Measurements from ENCODE around the gene AAGAB.
A peak's percentile ranks its signal among the peaks of the same experiment; 100 is the strongest.

AAGAB gene

DNA sequence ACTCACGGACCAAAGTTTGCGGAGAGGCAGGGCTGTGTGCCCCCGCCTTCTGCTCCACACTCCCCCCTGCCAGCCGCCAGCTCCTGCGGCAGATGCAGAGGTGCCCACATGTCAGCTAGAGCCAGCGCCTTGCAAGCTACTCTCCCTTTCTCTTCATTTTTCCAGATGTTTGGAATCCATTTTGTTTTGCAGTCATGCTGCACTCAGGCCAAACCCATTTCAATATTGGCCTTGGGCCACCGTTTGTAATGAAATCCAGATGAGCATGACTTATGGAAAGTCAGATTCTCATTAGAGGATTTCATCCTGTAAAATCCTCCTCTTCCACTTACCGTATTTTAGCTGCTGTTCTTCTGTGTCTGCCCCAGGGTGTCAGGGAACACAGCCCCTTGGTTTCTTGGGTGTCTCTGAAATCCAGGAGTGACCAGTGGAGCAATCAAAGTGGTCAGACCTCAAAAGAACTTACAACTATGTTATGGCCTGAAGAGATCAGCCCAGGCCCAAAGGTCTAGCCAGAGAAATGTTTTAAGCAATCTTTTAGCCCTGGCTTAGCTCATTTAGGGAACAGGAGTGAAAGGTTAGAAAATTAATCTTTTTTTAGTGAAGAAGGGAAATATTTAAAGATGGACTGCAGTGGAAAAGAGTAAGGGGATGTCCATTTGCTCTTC is 65.8 kb downstream of the AAGAB start:
- no peak for DNase-seq (ENCODE audit: low spot score)

DNA sequence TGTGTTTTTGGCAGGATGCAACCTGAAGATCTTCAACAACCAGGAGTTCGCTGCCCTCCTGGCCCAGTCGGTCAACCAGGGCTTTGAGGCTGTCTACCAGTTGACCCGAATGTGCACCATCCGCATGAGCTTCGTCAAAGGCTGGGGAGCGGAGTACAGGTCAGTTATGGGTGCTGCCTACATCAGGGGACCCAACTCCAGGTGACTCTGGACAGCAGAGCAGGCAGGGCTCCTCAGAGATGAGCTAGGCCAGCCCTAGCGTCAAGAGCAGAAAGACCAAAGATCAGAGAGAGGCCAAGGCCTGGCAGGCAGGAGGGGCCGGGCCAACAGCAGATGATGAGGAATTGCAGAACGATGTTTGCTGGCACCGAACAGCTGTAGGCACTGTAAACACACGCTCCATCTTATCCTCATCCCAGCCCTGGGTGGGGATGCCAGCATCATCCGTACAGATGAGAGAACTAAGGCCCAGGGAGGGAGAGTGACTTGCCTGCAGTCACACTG is 67.1 kb downstream of the AAGAB start:
- DNase-seq (ENCODE audit: low spot score) = no peak

DNA sequence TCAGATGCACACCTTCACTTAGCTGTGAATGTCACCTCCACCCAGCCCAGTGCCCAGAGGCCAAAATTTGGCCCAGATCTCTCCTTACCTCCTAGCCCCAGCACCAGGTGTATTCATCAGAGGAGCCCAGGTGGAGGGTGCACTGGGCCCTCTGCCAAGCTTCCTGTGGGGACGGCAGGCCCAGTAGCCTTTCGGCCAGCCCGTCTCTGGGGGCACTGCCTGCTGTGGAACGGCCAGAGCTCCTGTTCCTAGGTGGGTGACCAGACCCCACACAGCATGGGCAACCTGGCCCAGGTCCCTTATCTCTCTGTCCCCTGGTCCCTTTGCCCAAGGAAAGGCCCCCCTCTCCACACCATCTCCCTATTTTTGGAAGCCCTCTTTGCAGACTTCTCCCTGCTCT is 67.8 kb downstream of the AAGAB start:
- no peak for DNase-seq (ENCODE audit: low spot score)

DNA sequence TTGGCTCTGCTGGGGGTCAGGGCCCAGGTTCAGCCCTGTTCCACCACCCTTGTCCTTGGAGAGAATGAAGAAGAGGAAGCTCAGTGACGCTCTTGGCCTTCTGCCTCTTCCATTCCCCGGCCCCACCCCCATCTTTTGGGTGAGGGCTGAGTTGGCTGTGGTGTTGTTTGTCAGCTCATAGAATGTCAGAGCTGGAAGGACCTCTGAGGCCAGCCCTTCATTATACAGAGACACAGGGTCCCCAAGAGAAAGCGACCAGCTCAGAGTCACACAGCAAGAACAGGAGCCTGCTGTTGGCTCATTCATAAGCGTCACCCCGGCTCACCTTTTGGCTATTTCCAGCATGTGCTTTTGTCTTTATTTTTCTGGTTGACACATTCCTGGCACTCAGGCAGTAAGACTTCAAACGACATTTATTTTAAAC is 68.2 kb downstream of the AAGAB start:
- DNase-seq (ENCODE audit: low spot score) = no peak

DNA sequence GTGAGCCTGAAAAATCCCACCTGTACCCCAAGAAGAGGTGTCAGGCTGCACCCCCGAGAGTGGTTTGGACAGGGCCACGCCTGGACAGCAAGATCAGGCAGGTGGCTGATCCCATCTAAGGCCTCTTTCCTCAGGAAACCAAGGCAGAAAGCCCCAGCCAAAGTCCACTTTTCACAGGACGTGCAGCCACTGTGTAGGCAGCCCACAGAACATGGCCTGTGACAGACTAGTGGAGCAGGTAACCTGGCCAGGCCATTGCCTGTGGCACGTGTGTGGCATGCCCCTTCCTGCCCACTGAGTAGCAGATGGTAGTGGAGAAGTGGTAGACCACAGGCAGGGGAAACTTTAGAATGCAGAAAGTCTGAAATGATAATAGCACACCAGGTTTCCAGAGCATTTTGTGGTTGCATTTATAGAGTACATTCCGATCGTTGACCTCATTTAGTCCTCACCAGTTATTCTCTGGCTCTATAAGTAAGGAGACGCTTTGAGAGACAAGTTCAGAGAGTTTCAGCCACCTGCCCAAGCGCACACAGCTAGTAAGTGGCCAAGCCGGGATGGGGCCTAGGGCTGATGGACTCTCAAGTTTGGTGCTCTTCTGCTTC is 68.7 kb downstream of the AAGAB start:
- no peak for DNase-seq (ENCODE audit: low spot score)

DNA sequence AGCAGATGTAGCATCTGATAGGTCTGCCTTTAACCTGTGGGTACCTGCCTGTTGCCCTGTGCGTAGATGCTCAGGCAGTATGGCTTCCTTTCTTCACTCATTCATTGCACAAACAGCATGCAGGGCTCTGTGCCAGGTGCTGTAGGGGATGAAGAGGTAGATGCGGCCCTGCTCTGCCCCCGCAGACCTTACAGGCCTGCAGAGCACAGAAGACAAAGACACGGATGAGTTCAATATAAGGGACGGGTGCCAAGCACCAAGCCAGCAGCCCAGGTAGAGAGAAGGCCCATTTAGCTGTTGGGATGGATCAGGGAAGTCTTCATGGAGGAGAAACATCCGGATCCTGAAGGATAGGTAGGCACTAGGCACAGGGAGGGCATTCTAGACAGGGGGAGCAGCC is 69.4 kb downstream of the AAGAB start:
- DNase-seq (ENCODE audit: low spot score) = no peak

DNA sequence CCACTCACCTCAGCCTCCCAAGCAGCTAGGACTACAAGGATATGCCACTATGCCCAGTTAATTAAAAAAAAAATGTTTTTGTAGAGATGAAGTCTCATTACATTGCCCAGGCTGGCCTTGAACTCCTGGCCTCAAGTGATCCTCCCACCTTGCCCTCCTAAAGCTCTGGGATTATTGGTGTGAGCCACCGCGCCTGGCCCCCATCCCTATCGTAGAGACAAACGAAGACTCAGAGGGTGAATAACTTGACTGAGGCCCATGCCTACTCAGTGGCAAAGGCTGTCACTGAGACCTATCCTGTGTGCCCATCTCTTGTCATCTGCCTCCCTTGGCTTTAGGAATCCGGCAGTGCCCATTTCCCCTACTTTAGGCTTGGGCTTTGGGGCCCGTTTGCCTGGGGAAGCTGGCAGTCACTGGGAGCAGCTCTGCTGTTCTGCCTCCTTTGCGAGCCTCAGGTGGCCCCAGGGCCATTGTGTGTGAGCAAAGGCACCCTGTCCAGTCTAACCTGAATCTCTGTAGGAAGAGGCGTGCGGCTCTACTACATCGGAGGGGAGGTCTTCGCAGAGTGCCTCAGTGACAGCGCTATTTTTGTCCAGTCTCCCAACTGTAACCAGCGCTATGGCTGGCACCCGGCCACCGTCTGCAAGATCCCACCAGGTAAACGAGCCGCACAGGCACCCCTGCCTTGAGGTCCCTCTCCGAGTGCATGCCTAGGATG is 70.1 kb downstream of the AAGAB start:
- DNase-seq (ENCODE audit: low spot score) = no peak

DNA sequence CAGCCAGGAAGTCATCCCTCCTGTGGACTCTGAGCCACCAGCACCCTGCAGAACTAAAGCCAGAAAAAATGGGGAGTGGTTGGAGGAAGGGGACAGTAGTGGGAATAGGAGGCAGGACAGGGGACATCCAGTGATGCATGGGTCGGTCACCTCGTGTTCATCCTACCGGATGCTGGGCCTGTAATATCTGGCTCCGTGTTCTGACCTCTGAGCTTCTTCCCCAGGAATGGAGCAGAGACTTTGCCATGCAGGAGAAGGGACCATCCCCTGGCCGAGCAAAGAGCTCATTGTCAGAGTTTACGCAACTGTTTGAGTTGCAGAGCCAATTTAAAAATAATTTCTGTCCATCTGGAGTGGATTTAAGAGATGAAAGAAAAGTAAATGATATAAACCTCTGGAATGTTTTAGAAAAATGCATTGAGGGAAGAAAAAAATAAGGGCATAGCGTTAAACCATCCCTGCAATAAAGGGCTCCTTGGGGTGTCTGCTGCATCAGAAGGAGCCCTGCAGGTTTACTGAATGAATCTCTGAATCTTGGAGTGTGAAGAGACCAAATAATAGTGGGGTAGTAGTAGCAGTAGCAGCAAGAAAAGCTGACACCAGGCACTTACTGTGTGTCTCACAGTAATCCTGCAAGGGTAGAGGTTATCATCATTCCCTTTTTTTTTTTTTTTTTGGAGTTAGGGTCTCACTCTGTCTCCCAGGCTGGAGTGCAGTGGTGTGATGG is 70.9 kb downstream of the AAGAB start:
- DNase-seq (ENCODE audit: low spot score) = no peak

DNA sequence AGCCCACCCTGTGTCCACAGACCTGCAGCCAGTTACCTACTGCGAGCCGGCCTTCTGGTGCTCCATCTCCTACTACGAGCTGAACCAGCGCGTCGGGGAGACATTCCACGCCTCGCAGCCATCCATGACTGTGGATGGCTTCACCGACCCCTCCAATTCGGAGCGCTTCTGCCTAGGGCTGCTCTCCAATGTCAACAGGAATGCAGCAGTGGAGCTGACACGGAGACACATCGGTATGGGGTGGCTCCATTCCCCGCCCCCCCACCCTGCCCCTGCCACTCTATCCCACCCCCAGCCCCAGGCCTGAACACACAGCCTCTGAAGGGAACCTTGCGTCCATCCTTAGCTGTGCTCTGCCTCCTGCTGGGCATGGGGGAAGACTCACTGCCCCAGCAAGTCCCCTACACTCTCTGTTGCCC is 73.2 kb downstream of the AAGAB start:
- no peak for DNase-seq (ENCODE audit: low spot score)

DNA sequence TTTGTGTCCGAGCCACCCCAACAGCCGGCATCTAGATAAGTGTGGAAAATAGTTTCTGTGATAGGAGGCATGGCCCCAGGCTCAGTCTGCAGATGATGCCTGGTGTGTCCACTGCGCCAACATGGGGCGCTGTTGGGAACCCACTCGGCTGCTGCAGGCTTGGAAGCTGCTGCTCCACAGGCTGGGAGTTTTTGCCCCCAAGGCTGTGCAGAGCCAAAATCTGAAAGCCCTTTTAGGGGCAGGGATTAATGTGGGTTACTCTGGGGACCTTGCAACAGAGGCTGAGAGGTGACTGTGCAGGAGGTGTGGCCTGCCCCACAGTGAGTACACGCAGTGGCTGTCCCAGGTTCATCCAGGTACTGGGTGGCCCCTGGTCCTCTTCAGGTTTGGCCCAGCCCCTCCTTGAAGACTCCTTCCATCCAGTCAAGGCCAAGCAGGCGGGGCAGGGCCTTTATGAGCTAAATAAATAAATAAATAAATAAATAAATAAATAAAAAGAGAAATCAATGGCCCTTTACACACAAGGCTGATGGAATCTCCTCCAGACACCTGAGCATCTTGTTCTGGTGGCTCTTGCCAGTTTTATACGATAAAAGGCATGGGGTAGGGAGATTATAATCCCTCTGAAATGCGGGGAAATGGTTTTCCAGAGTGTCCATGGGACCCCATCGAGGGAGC is 73.8 kb downstream of the AAGAB start:
- DNase-seq (ENCODE audit: low spot score) = no peak

DNA sequence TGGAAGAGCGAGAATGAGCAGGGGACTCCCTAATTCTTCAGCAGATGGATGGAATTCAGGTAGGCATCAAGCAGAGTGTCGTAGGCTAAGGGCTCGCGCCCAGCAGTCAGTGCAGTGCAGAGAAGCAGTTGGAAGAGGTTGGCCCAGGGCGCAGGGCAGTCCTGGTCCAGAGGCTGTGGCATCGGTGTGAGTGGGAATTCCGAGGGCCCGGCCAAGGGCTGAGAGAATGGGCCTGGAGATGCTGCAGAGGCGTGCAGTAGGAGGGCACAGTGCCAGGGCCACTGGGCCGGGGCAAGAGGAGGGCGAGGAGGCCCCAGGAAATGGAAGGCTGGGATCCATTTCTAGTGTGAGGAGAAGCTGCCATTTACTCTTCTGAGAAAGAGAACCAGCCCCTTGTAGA is 74.4 kb downstream of the AAGAB start:
- no peak for DNase-seq (ENCODE audit: low spot score)

DNA sequence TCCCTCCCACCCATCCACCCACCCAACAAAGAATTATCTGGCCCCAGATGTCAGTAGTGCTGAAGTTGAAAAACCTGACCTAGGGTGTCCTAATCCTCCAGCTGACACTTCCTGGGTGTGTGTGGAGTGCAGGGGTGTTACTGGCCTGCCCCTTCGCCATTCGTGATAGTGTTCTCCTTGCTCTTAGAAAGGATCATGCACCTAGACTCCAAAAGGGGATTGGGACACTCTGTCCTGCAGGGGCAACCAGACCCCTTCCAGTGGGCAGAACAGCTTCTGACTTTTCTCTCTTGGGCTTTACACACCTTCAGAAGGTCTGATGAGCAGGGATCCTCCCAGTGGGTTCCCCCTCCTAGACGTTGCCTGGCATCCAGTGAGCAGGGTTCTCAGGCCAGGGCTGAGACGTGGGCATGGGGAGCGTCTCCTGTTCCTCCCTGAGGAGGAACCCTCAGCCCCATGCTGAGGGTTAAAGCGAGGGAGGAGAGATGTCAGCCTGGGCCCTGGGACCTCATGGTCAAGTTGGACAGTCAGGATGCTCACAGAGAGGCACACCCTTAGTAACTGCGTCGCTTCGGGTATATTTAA is 75.0 kb downstream of the AAGAB start:
- DNase-seq (ENCODE audit: low spot score) = no peak

DNA sequence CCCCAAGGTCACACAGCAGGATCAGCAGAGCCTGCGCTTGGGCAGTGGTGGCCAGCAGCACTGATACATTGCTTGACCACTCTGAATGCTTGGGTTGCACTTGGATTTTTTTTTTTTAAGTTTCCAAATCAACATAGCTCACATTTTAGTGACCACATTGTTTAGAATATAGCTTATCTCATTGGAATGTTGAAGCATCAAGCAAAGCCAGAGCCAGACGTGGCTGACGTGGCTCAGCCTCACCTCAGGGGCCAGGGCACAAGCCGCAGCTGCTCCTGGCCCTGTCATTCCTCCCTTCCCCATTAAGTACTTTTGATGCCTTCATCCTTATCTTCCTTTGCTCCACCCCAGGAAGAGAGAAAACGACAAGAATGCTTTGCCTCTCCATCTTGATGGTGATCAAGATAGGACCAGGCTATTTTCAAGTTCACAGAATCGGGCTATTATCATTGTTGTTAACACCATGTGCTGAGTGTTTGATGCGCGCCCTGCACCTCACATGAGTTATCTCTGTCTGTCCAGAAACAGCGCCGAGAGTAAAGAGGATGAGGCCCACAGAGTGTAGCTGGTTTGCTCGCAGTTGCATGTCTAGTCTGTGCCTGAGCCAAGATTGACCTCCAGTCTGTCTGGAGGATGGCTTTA is 75.8 kb downstream of the AAGAB start:
- no peak for DNase-seq (ENCODE audit: low spot score)

DNA sequence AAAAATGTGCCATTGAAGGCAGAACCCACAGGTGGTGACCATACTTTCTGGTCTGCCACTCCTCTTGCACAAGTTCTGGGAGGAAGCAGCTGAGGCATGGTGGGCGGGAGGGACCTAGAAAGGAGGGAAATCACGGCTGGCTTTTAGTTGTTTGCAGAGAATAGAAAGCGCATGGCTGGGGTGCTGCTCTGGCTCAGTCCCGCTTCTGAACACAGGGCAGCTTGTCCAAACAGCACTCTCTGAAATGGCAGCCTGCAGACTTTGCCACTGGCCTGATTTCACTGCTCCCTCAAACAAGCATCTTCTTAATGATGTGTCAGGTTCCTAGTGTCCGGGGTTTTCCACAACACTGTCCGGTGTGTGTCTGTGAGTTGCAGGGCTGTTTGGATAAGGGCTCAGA is 76.7 kb downstream of the AAGAB start:
- DNase-seq (ENCODE audit: low spot score) = no peak

DNA sequence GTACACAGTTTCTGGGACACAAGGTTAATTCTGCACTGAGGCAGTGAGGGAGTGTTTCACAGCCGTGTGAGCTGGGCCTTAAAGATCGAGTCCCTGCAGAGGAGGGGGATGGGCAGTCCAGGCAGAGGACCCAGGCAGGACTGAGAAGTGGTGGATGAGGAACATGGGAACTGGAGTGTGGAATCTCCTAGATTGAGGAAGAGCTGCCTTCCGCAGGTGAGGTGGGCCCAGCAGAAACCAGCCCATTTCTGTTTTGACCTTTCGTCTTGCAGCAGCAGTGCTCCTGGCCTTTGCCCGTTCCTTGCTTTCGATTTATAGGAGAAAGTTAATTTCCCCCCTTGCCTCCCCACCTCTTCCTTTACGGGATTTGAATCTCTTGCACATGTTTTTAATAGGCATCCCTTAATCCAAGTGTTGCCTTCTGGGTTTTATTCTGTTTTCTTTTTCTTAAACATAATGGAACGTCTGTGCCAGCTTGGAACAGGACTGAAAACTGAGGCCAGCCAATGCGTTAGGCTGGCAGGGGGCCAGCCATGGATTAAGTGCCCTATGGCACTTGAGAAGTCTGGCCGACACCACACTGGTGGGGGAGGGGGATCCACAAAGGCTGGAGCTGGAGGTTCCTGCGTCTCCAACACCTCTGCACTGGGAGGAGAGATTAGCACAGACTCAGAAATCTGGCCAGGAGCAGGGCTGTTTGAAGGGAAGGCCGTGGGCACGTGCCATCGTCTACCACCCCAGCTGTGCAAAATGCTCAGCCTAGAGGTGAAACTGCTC is 78.1 kb downstream of the AAGAB start:
- DNase-seq (ENCODE audit: low spot score) = no peak

DNA sequence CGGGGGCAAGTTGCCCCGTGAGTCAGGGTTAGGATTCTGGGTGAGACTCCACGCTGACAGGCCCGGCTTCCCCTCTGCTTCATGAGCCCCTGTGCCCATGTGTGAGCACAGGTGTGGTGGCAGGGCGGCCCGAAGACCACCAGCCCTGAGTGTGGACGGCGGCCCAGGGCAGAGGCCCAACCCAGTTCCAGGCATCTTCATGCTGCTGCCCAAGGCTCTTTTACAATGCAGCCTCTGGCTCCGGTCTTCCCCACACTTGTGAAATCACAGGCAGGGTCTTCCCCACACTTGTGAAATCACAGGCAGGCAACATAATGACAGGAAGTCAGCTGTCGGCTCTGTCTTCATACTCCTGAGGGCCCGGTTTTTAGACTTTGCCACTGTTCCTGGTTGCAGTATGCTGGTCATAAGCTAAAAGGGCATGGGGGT is 78.8 kb downstream of the AAGAB start:
- no peak for DNase-seq (ENCODE audit: low spot score)

DNA sequence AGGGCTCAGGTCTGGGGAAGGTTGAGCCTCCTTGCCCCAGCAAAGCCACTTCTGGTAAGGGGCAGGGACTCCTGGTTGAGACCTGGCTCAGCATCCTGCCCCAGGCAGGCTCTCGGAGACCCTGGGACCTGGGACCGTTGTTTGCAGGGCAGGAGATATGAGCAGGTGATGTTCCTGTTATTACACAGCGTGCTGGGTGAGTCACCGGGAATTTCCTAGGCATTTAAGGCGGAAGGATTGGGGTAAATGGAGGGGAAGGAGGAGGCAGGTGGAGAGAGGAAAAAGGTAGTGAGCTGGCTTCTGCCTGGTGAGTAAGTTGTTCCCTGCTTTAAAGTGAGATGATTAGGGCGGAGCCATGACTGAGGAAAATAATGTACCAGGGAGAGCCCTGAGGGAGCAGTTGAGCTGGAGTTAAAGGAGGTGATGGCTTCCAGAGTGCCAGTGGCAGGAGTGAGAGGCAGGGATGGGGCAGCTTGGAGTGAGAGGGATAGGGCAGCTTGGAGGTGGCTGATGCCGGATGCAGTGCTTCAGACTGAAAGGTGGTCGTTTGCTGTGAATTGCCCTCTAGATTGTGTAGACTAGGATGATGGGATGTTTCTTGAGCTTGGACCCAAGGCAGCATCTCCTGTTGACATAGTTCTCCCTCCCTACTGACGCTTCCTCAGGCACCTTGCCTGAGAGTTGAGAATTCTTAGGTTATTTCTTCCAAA is 79.4 kb downstream of the AAGAB start:
- DNase-seq (ENCODE audit: low spot score) = peak; percentile 74

DNA sequence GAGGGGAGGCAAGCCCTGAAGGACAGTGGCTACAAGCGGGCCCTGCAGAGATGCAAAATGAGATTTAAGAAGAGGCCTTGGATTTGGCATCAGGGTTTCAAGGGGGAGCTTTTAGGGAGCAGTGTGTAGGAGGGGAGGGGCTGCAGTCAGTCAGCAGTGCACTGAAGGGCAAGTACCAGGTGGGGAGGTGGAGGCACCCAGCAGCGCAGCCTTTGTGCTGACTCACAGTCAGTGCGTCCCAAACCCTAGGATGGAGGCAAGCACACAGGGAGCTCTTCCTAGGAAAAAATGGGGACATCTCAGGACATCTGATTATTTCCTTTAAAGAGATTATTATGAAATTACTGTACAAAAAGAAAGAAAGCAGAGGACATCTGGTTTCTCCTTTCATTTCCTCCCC is 80.0 kb downstream of the AAGAB start:
- DNase-seq (ENCODE audit: low spot score) = no peak

DNA sequence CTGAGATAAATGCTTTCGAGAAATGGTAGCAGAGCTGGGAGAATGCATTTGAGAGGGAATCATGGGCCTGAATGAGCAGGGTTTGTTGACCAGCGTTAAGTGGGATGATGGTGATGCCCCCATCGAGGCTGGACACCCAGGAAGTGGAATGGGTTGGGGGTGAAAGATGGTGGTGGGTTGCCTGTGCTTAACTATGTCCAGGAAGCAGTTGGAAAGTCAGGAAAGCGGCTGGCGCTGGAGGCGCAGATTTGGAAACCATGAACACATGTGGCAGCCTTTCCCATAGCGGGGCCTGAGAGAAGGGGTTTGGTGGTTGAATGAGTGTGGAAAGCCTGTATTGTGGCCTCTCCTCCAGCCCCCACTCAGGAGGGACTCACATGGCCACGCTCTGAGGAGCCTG is 80.7 kb downstream of the AAGAB start:
- no peak for DNase-seq (ENCODE audit: low spot score)

DNA sequence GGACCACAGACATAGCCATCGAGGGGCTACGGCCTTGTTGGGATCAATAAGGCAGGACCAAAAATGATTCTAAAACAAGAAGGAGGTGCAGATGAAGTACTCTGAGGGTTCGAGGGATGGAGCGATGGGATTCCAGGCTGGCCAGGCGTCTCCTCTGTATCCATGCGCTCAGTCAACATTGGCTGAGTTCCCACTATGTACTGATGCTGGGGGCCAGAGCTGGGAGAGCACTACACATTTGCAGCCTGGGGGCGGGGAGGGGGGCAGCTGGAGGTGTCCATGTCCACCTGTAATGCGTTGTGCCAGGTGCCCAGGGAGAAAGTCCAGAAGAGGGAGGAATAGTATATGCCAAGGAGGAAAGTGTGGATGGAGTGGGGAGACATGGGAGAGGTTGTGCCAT is 81.5 kb downstream of the AAGAB start:
- DNase-seq (ENCODE audit: low spot score) = no peak
